Astrocyte (in vitro differentiated cells and primary cell): ENCODE results near the gene PVR. TPM values are rescaled to one million over a fixed set of nuclear protein-coding genes. Genes with fewer than 3 reads are reported as not detected.

ENCODE experiments used
- DNase-seq: peaks from one replicate; pipeline ENCODE4 v3.0.0-alpha.2; 2010; ENCODE audit warnings: low read depth
- FAIRE-seq: peaks from 2 replicates; lab custom pipeline; 2011; peaks lifted over from hg19 to GRCh38; lab: Jason Lieb, UNC
- H2AFZ ChIP-seq: 2 replicates; pipeline ENCODE4 v1.6.0; 2012; ENCODE audit warnings: low read depth, low read length, inconsistent platforms
- H3K27ac ChIP-seq: 2 replicates; pipeline ENCODE4 v1.5.1; 2011; ENCODE audit warnings: low read depth, low read length, inconsistent platforms
- H3K27me3 ChIP-seq: 2 replicates; pipeline ENCODE4 v1.6.0; 2011; ENCODE audit warnings: low read length, inconsistent platforms; ENCODE audit not compliant: insufficient read depth
- H3K36me3 ChIP-seq: 2 replicates; pipeline ENCODE4 v1.5.1; 2011; ENCODE audit warnings: low read length, inconsistent platforms; ENCODE audit not compliant: insufficient read depth
- H3K4me1 ChIP-seq: 2 replicates; pipeline ENCODE4 v1.5.1; 2011; ENCODE audit warnings: low read length, inconsistent platforms; ENCODE audit not compliant: insufficient read depth
- H3K4me2 ChIP-seq: 2 replicates; pipeline ENCODE4 v1.6.0; 2012; ENCODE audit warnings: low read length, inconsistent platforms
- H3K4me3 ChIP-seq: 2 replicates; pipeline ENCODE4 v1.5.1; 2011; ENCODE audit warnings: low read depth, mild to moderate bottlenecking, low read length, inconsistent platforms; ENCODE audit not compliant: insufficient read depth
- H3K79me2 ChIP-seq: 2 replicates; pipeline ENCODE4 v1.6.0; 2012; ENCODE audit warnings: mild to moderate bottlenecking, low read length, inconsistent platforms; ENCODE audit not compliant: insufficient read depth
- H3K9ac ChIP-seq: 2 replicates; pipeline ENCODE4 v1.6.0; 2012; ENCODE audit warnings: mild to moderate bottlenecking, low read length, inconsistent platforms
- H3K9me3 ChIP-seq: 2 replicates; pipeline ENCODE4 v1.5.1; 2012; ENCODE audit warnings: low read depth, mild to moderate bottlenecking, low read length, inconsistent platforms; ENCODE audit not compliant: insufficient read depth
- H4K20me1 ChIP-seq: 2 replicates; pipeline ENCODE4 v1.6.0; 2012; ENCODE audit warnings: low read length, inconsistent platforms; ENCODE audit not compliant: insufficient read depth
- H3K27ac Mint-ChIP-seq: one replicate; pipeline ENCODE4 v1.8.0; 2021; ENCODE audit warnings: mild to moderate bottlenecking, mixed read lengths; ENCODE audit not compliant: unreplicated experiment
- H3K27me3 Mint-ChIP-seq: one replicate; pipeline ENCODE4 v1.8.0; 2021; ENCODE audit warnings: low read depth, mixed read lengths; ENCODE audit not compliant: unreplicated experiment
- H3K36me3 Mint-ChIP-seq: one replicate; pipeline ENCODE4 v1.8.0; 2021; ENCODE audit warnings: low read depth, mixed read lengths; ENCODE audit not compliant: unreplicated experiment
- H3K4me1 Mint-ChIP-seq: one replicate; pipeline ENCODE4 v1.8.0; 2021; ENCODE audit warnings: low read depth, mixed read lengths; ENCODE audit not compliant: unreplicated experiment
- H3K4me3 Mint-ChIP-seq: one replicate; pipeline ENCODE4 v1.8.0; 2021; ENCODE audit warnings: mild to moderate bottlenecking, moderate library complexity, mixed read lengths; ENCODE audit not compliant: unreplicated experiment
- H3K9me3 Mint-ChIP-seq: one replicate; pipeline ENCODE4 v1.8.0; 2021; ENCODE audit warnings: mild to moderate bottlenecking, mixed read lengths; ENCODE audit not compliant: unreplicated experiment
- CTCF ChIP-seq: IDR thresholded peaks from 2 replicates; pipeline ENCODE4 v1.5.1; 2011; ENCODE audit warnings: low read depth, mild to moderate bottlenecking, inconsistent platforms, low read length, moderate library complexity; ENCODE audit not compliant: insufficient read depth
- EZH2 ChIP-seq: IDR thresholded peaks from 2 replicates; pipeline ENCODE4 v1.6.1; 2012; ENCODE audit warnings: mild to moderate bottlenecking, low read length, inconsistent platforms; ENCODE audit not compliant: insufficient read depth
- total RNA-seq: library from RNA; stranded (reverse); gene quantifications from 2 replicates; pipeline ENCODE4 v1.2.1, GENCODE V29; 2021

The PVR gene
- total RNA-seq, 1 donor from 2014 or later: 81.6 TPM

GRCh38 chr19:44604241-44604640 is 39.5 kb upstream of the PVR start:
- Histone ChIP-seq H3K9me3 (no peaks in the 10 kb centered on the region), H3K4me2 (peak overlapping the region; percentile 60), H3K4me1 (peaks cover 32% of the 10 kb centered on the region), H4K20me1 (no peaks in the 10 kb centered on the region), H3K27ac (no peak overlapping the region), H3K9ac (no peak overlapping the region), H3K27me3 (no peaks in the 10 kb centered on the region), H3K79me2 (no peaks in the 10 kb centered on the region), H2AFZ (no peak overlapping the region), H3K36me3 (no peaks in the 10 kb centered on the region), H3K4me3 (no peak overlapping the region)
- DNase-seq (no peak), FAIRE-seq (no peak)
- peaks cover 5% of the 10 kb centered on the region for H3K4me1 Mint-ChIP-seq
- no peaks in the 10 kb centered on the region for H3K36me3 Mint-ChIP-seq
- H3K4me3 Mint-ChIP-seq: no peak overlapping the region
- TF ChIP-seq CTCF (no peak), EZH2 (no peak)
- H3K27ac Mint-ChIP-seq: no peak overlapping the region
- peaks cover 9% of the 10 kb centered on the region for H3K27me3 Mint-ChIP-seq
- H3K9me3 Mint-ChIP-seq: no peaks in the 10 kb centered on the region

GRCh38 chr19:44605547-44605946 is 38.2 kb upstream of the PVR start:
- Histone ChIP-seq H3K79me2 (no peaks in the 10 kb centered on the region), H4K20me1 (no peaks in the 10 kb centered on the region), H3K4me1 (peaks cover 32% of the 10 kb centered on the region), H3K4me3 (no peak overlapping the region), H3K36me3 (no peaks in the 10 kb centered on the region), H3K9me3 (no peaks in the 10 kb centered on the region), H3K27me3 (no peaks in the 10 kb centered on the region), H2AFZ (no peak overlapping the region), H3K27ac (no peak overlapping the region), H3K4me2 (no peak overlapping the region), H3K9ac (no peak overlapping the region)
- no peak overlapping the region for H3K27ac Mint-ChIP-seq
- peaks cover 5% of the 10 kb centered on the region for H3K4me1 Mint-ChIP-seq
- H3K4me3 Mint-ChIP-seq: no peak overlapping the region
- FAIRE-seq: no peak
- no peaks in the 10 kb centered on the region for H3K9me3 Mint-ChIP-seq
- TF ChIP-seq CTCF (no peak), EZH2 (no peak)
- no peaks in the 10 kb centered on the region for H3K36me3 Mint-ChIP-seq
- DNase-seq: no peak
- H3K27me3 Mint-ChIP-seq: peaks cover 6% of the 10 kb centered on the region

- no peak for TF ChIP-seq EZH2
- no peak for TF ChIP-seq CTCF
- no peaks in the 10 kb centered on the region for H3K79me2 ChIP-seq
- Mint-ChIP-seq H3K36me3 (no peaks in the 10 kb centered on the region), H3K4me1 (peaks cover 5% of the 10 kb centered on the region), H3K27me3 (peaks cover 6% of the 10 kb centered on the region), H3K9me3 (no peaks in the 10 kb centered on the region), H3K27ac (peak overlapping the region; percentile 8), H3K4me3 (peak overlapping the region; percentile 23)
- FAIRE-seq: no peak
- no peak overlapping the region for H2AFZ ChIP-seq
- peak; percentile 25 for DNase-seq
- H3K36me3 ChIP-seq: no peaks in the 10 kb centered on the region
- H4K20me1 ChIP-seq: no peaks in the 10 kb centered on the region
- H3K27me3 ChIP-seq: no peaks in the 10 kb centered on the region
- H3K4me2 ChIP-seq: peak overlapping the region; percentile 4
- peak overlapping the region; percentile 5 for H3K27ac ChIP-seq
- H3K4me3 ChIP-seq: no peak overlapping the region
- no peak overlapping the region for H3K9ac ChIP-seq
- H3K4me1 ChIP-seq: peaks cover 32% of the 10 kb centered on the region
- H3K9me3 ChIP-seq: no peaks in the 10 kb centered on the region
These were observed 36.7 kb upstream of the PVR start for GRCh38 chr19:44607049-44607448.
